ENCODE data around the gene GLP2R. TPM values are rescaled to one million over a fixed set of nuclear protein-coding genes. Genes with fewer than 3 reads are reported as not detected.

Gene GLP2R
- polyA plus RNA-seq, 3 donors, result 0.06 TPM; not detected in 2

GRCh38 chr17:9934331-9934730 is 108.6 kb downstream of the GLP2R start:
- no peak for DNase-seq (ENCODE audit: extremely low read depth in 1 of 11, low read depth in 9 of 11, low spot score in 4 of 11)

GRCh38 chr17:9935408-9935807 is 109.7 kb downstream of the GLP2R start:
- no peak for DNase-seq (ENCODE audit: extremely low read depth in 1 of 11, low read depth in 9 of 11, low spot score in 4 of 11)

GRCh38 chr17:9936095-9936494 is 110.4 kb downstream of the GLP2R start:
- no peak for DNase-seq (ENCODE audit: extremely low read depth in 1 of 11, low read depth in 9 of 11, low spot score in 4 of 11)

GRCh38 chr17:9937241-9937761 is 111.6 kb downstream of the GLP2R start:
- no peak for DNase-seq (ENCODE audit: extremely low read depth in 1 of 11, low read depth in 9 of 11, low spot score in 4 of 11)

GRCh38 chr17:9937901-9938300 is 112.2 kb downstream of the GLP2R start:
- DNase-seq (ENCODE audit: extremely low read depth in 1 of 11, low read depth in 9 of 11, low spot score in 4 of 11), result no peak

- DNase-seq (ENCODE audit: extremely low read depth in 1 of 11, low read depth in 9 of 11, low spot score in 4 of 11), result no peak
Measured at GRCh38 chr17:9938764-9939163, 113.0 kb downstream of the GLP2R start.

- DNase-seq (ENCODE audit: extremely low read depth in 1 of 11, low read depth in 9 of 11, low spot score in 4 of 11), result no peak
Measured at GRCh38 chr17:9940841-9941240, 115.1 kb downstream of the GLP2R start.

- no peak for DNase-seq (ENCODE audit: extremely low read depth in 1 of 11, low read depth in 9 of 11, low spot score in 4 of 11)
Measured at GRCh38 chr17:9941305-9941704, 115.6 kb downstream of the GLP2R start.

Other genes with a start within 250 kb of the GLP2R start
- 1 to 10 TPM; 2.7 to 3.4 (median 3.0) TPM for gene CFAP52, start 249.3 kb upstream of the GLP2R start, polyA plus RNA-seq (ENCODE audit: insufficient read length in 3 of 3)
- 1 to 10 TPM; 6.7 to 8.7 (median 7.1) TPM for gene USP43, start 180.4 kb upstream of the GLP2R start, polyA plus RNA-seq (ENCODE audit: insufficient read length in 3 of 3)
- not detected for gene DHRS7C, start 34.3 kb upstream of the GLP2R start, polyA plus RNA-seq (ENCODE audit: insufficient read length in 3 of 3)
- not detected for gene GSG1L2, start 3.8 kb upstream of the GLP2R start, polyA plus RNA-seq (ENCODE audit: insufficient read length in 3 of 3)
- under 1 TPM; 0.08 to 0.13 (median 0.09) TPM for gene RCVRN, start 79.3 kb downstream of the GLP2R start, polyA plus RNA-seq (ENCODE audit: insufficient read length in 3 of 3)

Data from renal cortex interstitium (tissue), 11 donors.